ENCODE results near the gene SPTLC2. TPM values are rescaled to one million over a fixed set of nuclear protein-coding genes. Genes with fewer than 3 reads are reported as not detected.
A peak's percentile ranks its signal among the peaks of the same experiment; 100 is the strongest.

Gene SPTLC2
- total RNA-seq, 5 donors from 2014 or later (not counting 1 experiment from before 2014, with no cell fraction given) = 20.8 to 33.7 (median 26.2) TPM

DNA sequence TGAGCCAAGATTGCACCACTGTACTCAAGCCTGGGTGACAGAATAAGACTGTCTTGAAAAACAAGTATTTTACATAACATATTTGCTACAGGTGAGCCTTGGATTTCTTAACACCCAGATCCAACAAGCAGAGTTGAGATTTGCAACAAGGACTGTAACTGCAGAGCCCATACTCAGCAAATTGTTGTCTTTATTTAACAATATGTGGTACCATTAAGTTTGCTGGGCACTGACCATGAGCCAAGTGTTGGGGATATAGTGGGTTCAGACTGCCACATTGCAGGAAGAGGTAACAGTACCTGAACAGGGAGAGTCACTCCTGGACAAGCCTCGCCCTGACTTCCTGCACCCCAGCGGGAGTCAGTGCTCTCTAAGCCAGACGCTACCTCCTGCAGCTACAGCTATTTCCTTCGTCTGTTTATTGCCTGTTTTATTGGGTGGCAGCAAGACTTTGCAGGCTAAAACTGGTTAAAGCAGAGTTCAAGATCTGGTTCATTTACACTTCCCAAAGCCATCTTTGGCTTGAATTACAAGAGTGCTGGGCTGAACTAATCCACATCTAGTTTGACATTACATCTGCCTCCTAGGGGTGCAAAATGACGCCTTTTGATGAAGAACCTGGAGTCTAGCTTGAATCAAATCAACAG, 146.1 kb downstream of the SPTLC2 start:
- Histone ChIP-seq H3K36me3 (ENCODE audit: control insufficient read depth in 2 of 2, extremely low read depth in 1 of 2, insufficient read depth in 1 of 2, low read length in 1 of 2) (peaks cover 14 to 40% of the 10 kb centered on the region in 2 donors), H3K4me3 (ENCODE audit: control insufficient read depth in 1 of 2, extremely low read depth in 1 of 2, low read length in 1 of 2) (no peak overlapping the region), H3K27me3 (replicated peaks in 1 of 2; ENCODE audit: control insufficient read depth in 2 of 2, extremely low read depth in 1 of 2, insufficient read depth in 2 of 2, low read length in 1 of 2) (peaks cover 0 to 5% of the 10 kb centered on the region in 2 experiments), H3K9me3 (no peaks in the 10 kb centered on the region), H3K4me1 (ENCODE audit: control insufficient read depth in 1 of 2, extremely low read depth in 1 of 2, insufficient read depth in 2 of 2, low read length in 2 of 2) (no peaks in the 10 kb centered on the region), H3K27ac (ENCODE audit: low read length) (no peak overlapping the region)
- POLR2A ChIA-PET = no interaction called here
- Mint-ChIP-seq H3K9me3 (no peaks in the 10 kb centered on the region), H3K27me3 (no peaks in the 10 kb centered on the region), H3K27ac (no peak overlapping the region), H3K4me1 (no peaks in the 10 kb centered on the region), H3K4me3 (no peak overlapping the region), H3K36me3 (peaks cover 28% of the 10 kb centered on the region)
- ATAC-seq (replicated peaks in 1 of 4) (no peak), DNase-seq (no peak)
- 85% methylated on average over 4 of the region's 5 CpGs for WGBS (ENCODE audit: insufficient coverage)
- CTCF ChIA-PET = no interaction called here

DNA sequence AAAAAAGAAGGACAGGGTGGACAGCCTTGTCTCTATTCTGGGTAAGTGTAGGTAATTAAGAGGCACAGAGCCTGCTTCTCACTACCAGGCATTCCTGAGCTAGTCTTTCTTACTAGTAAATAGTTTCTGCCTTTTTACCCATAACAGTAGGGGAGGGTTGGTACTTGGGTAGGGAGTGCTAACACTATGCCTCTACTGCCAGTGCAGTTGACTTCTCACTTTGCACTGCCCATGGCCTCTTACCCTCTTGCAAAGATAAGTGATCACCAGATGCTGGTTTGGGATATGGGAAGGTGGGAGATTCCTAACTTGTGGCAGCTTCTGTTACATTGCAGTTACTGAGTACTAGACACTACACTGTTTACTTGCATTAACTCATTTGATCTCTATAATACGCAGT, 146.9 kb downstream of the SPTLC2 start:
- Histone ChIP-seq H3K4me1 (ENCODE audit: control insufficient read depth in 1 of 2, extremely low read depth in 1 of 2, insufficient read depth in 2 of 2, low read length in 2 of 2) (no peaks in the 10 kb centered on the region), H3K36me3 (ENCODE audit: control insufficient read depth in 2 of 2, extremely low read depth in 1 of 2, insufficient read depth in 1 of 2, low read length in 1 of 2) (peaks cover 14 to 48% of the 10 kb centered on the region in 2 donors), H3K4me3 (ENCODE audit: control insufficient read depth in 1 of 2, extremely low read depth in 1 of 2, low read length in 1 of 2) (no peak overlapping the region), H3K27ac (ENCODE audit: low read length) (no peak overlapping the region), H3K27me3 (replicated peaks in 1 of 2; ENCODE audit: control insufficient read depth in 2 of 2, extremely low read depth in 1 of 2, insufficient read depth in 2 of 2, low read length in 1 of 2) (peaks cover 0 to 2% of the 10 kb centered on the region in 2 experiments), H3K9me3 (no peaks in the 10 kb centered on the region)
- H3K9me3 Mint-ChIP-seq = no peaks in the 10 kb centered on the region
- H3K36me3 Mint-ChIP-seq = peaks cover 36% of the 10 kb centered on the region
- DNase-seq (no peak), ATAC-seq (replicated peaks in 1 of 4) (no peak)
- no peak overlapping the region for H3K4me3 Mint-ChIP-seq
- CTCF ChIA-PET = interaction anchor here in 1 of 2 donors (1.5 kb wide), 1 partner anchor 11 kb away, joined by 3 read pairs; the partner anchor contains the start of gene AHSA1
- no CpG with 5 or more reads among the region's 1 CpG for WGBS (ENCODE audit: insufficient coverage)
- H3K27me3 Mint-ChIP-seq = no peaks in the 10 kb centered on the region
- H3K4me1 Mint-ChIP-seq = no peaks in the 10 kb centered on the region
- no peak overlapping the region for H3K27ac Mint-ChIP-seq
- POLR2A ChIA-PET = no interaction called here

DNA sequence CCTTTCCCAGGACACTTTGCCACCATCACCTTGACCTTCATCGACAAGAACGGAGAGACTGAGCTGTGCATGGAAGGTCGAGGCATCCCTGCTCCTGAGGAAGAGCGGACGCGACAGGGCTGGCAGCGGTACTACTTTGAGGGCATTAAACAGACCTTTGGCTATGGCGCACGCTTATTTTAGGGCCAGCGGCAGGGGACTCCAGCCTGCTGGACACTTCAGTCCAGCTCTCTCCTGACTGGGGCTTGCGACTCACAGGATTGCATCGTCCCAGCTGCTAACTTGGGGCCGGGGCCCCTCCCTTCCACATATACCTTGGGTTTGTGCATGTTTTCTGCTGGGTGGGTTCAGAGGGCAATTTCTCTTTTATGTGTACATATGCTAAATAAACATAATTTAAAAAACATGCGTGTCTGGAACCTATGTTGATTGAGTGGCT, 147.4 kb downstream of the SPTLC2 start:
- Histone ChIP-seq H3K4me3 (ENCODE audit: control insufficient read depth in 1 of 2, extremely low read depth in 1 of 2, low read length in 1 of 2) (no peak overlapping the region), H3K9me3 (no peaks in the 10 kb centered on the region), H3K36me3 (ENCODE audit: control insufficient read depth in 2 of 2, extremely low read depth in 1 of 2, insufficient read depth in 1 of 2, low read length in 1 of 2) (peaks cover 14 to 52% of the 10 kb centered on the region in 2 donors), H3K4me1 (ENCODE audit: control insufficient read depth in 1 of 2, extremely low read depth in 1 of 2, insufficient read depth in 2 of 2, low read length in 2 of 2) (no peaks in the 10 kb centered on the region), H3K27me3 (replicated peaks in 1 of 2; ENCODE audit: control insufficient read depth in 2 of 2, extremely low read depth in 1 of 2, insufficient read depth in 2 of 2, low read length in 1 of 2) (no peaks in the 10 kb centered on the region), H3K27ac (ENCODE audit: low read length) (no peak overlapping the region)
- peaks cover 39% of the 10 kb centered on the region for H3K36me3 Mint-ChIP-seq
- no peaks in the 10 kb centered on the region for H3K9me3 Mint-ChIP-seq
- DNase-seq (no peak), ATAC-seq (replicated peaks in 1 of 4) (no peak)
- WGBS (ENCODE audit: insufficient coverage) = 98% methylated on average over 9 of the region's 14 CpGs
- H3K27me3 Mint-ChIP-seq = no peaks in the 10 kb centered on the region
- ChIA-PET POLR2A (no interaction called here), CTCF (interaction anchor here in 1 of 2 donors (0.7 to 1.5 kb wide), 2 partner anchors 11 to 201 kb away, joined by 3 read pairs; partner anchors contain the start of gene AHSA1)
- no peak overlapping the region for H3K27ac Mint-ChIP-seq
- no peak overlapping the region for H3K4me3 Mint-ChIP-seq
- no peaks in the 10 kb centered on the region for H3K4me1 Mint-ChIP-seq

DNA sequence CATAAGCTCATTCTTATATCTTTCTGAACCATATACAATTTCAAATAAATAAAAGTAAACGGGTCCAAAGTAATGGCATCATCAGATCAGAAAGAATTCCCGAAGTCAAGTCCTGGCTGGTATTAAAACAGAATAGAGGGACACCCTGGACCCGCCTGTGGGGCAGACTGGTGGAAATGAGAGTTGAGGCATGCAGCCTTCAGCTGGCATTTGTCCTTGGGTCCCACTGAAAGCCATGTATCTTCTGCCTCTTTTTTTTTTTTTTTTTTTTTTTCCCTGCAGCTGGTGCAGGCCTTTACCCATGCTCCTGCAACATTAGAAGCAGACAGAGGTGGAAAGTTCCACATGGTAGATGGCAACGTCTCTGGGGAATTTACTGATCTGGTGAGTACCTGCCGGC, 148.6 kb downstream of the SPTLC2 start:
- peaks cover 17 to 64% of the 10 kb centered on the region in 2 donors for H3K36me3 ChIP-seq (ENCODE audit: control insufficient read depth in 2 of 2, extremely low read depth in 1 of 2, insufficient read depth in 1 of 2, low read length in 1 of 2)
- ChIA-PET CTCF (no interaction called here), POLR2A (interaction anchor here (0.6 kb wide), 2 partner anchors 137 to 178 kb away, joined by 3 to 11 read pairs; no protein-coding TSS in a partner anchor)
- H3K27me3 ChIP-seq (replicated peaks in 1 of 2; ENCODE audit: control insufficient read depth in 2 of 2, extremely low read depth in 1 of 2, insufficient read depth in 2 of 2, low read length in 1 of 2) = no peaks in the 10 kb centered on the region
- DNase-seq = no peak
- 96% methylated on average over 4 of the region's 5 CpGs for WGBS (ENCODE audit: insufficient coverage)
- no peaks in the 10 kb centered on the region for H3K4me1 ChIP-seq (ENCODE audit: control insufficient read depth in 1 of 2, extremely low read depth in 1 of 2, insufficient read depth in 2 of 2, low read length in 2 of 2)
- no peak for ATAC-seq (replicated peaks in 1 of 4)
- no peak overlapping the region for H3K27ac ChIP-seq (ENCODE audit: low read length)
- no peaks in the 10 kb centered on the region for H3K27me3 Mint-ChIP-seq
- no peaks in the 10 kb centered on the region for H3K9me3 Mint-ChIP-seq
- H3K9me3 ChIP-seq = no peaks in the 10 kb centered on the region
- H3K4me1 Mint-ChIP-seq = no peaks in the 10 kb centered on the region
- H3K27ac Mint-ChIP-seq = no peak overlapping the region
- peaks cover 46% of the 10 kb centered on the region for H3K36me3 Mint-ChIP-seq
- no peak overlapping the region for H3K4me3 ChIP-seq (ENCODE audit: control insufficient read depth in 1 of 2, extremely low read depth in 1 of 2, low read length in 1 of 2)
- no peak overlapping the region for H3K4me3 Mint-ChIP-seq

DNA sequence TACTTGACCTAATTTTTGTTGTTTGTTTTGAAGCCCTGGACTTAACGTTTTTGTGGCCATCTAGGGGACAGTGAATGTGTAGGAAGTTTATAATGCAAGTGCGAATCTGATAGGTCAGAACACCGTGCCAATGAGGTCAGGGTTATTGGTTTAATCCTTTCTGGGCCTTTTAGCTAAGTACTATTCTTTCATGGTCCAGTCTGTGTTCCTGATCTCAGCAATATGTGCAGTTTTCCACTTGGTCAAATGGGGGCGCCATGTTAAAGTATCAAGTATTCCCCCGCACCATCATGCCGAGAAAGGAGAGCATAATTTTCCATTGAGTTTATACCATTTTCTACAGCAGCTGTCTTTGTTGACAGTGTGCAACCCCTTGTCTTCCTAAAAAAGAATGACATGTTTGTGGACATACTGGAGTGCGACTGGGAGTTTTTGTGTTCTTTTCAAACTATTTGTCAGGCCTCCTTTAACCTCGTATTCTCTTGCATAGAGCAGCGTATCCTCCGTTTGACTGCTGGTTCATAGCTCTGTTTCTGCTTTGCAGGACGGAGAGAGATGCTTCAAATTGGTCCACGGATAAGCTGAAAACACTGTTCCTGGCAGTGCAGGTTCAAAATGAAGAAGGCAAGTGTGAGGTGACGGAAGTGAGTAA, 157.2 kb downstream of the SPTLC2 start:
- Histone ChIP-seq H3K27me3 (replicated peaks in 1 of 2; ENCODE audit: control insufficient read depth in 2 of 2, extremely low read depth in 1 of 2, insufficient read depth in 2 of 2, low read length in 1 of 2) (peaks cover 0 to 3% of the 10 kb centered on the region in 2 experiments), H3K9me3 (no peaks in the 10 kb centered on the region), H3K36me3 (ENCODE audit: control insufficient read depth in 2 of 2, extremely low read depth in 1 of 2, insufficient read depth in 1 of 2, low read length in 1 of 2) (peaks cover 12 to 44% of the 10 kb centered on the region in 2 donors), H3K4me3 (ENCODE audit: control insufficient read depth in 1 of 2, extremely low read depth in 1 of 2, low read length in 1 of 2) (peak overlapping the region; percentile 89 to 98), H3K27ac (ENCODE audit: low read length) (no peak overlapping the region), H3K4me1 (ENCODE audit: control insufficient read depth in 1 of 2, extremely low read depth in 1 of 2, insufficient read depth in 2 of 2, low read length in 2 of 2) (peaks cover 13 to 21% of the 10 kb centered on the region in 2 experiments)
- H3K4me1 Mint-ChIP-seq = peaks cover 36 to 43% (median 43%) of the 10 kb centered on the region in 3 donors
- 74% methylated on average over 7 of the region's 13 CpGs for WGBS (ENCODE audit: insufficient coverage)
- no peaks in the 10 kb centered on the region for H3K27me3 Mint-ChIP-seq
- POLR2A ChIA-PET = interaction anchor here (0.8 to 1.9 kb wide), 4 partner anchors 13 to 268 kb away, joined by 3 to 9 read pairs (median 4); partner anchors contain the start of genes GSTZ1 (in 1 of the 2), SAMD15 (in 1 of the 2) and TMED8 (in 1 of the 2)
- ATAC-seq (replicated peaks in 1 of 4) (no peak), DNase-seq (peak in 31 of 35 experiments; percentile 14 to 77 (median 47))
- no peaks in the 10 kb centered on the region for H3K9me3 Mint-ChIP-seq
- CTCF ChIA-PET = interaction anchor here (0.6 to 1.3 kb wide), 7 partner anchors 76 to 360 kb away, joined by 3 to 8 read pairs (median 3); partner anchors contain the start of genes SAMD15 (in 1 of the 2) and TMED8 (in 1 of the 2)
- H3K36me3 Mint-ChIP-seq = peaks cover 40% of the 10 kb centered on the region
- peak overlapping the region; percentile 100 for H3K27ac Mint-ChIP-seq
- peak overlapping the region; percentile 92 to 100 (median 100) for H3K4me3 Mint-ChIP-seq

DNA sequence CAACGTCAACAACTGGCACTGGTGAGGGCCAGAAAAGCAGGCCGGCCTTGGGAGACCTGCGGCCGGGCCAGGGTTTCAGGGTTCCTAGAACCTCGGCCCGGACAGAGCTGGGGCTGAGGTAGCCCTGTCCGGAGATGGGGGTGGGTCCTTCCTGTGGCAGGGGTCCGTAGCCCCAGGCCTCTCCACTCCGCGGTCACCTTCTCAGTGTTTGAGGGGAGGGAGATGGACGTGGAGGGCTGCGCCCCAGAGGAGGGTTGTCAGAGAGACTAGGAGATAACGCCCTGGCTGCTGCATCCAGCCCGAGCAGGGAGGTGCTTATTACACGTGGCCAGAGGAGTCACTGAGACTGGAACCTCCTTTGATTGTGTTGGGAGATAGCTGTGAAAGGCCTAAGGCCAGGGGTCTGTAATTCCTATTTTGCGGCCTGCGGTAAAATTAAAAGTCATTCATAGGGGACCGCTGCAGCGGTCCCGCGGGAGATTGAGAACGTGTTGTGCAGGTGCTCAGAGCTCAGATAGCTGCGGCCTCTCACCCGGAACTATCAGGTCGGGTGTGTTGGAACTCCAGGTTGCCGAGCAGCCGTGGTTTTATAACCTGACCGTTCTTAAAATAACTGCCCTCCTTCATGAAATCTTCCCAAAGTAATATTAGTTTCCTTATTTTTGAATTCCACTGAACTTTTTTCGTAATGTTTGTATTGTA, 158.0 kb downstream of the SPTLC2 start:
- Mint-ChIP-seq H3K27ac (peak overlapping the region; percentile 100), H3K9me3 (no peaks in the 10 kb centered on the region), H3K36me3 (peaks cover 34% of the 10 kb centered on the region), H3K4me3 (peak overlapping the region; percentile 92 to 100 (median 100)), H3K27me3 (no peaks in the 10 kb centered on the region), H3K4me1 (peaks cover 40 to 47% (median 46%) of the 10 kb centered on the region in 3 donors)
- no peaks in the 10 kb centered on the region for H3K9me3 ChIP-seq
- peak overlapping the region; percentile 72 for H3K27ac ChIP-seq (ENCODE audit: low read length)
- DNase-seq = peak in 23 of 35 experiments; percentile 2 to 43 (median 9)
- no peak for ATAC-seq (replicated peaks in 1 of 4)
- WGBS (ENCODE audit: insufficient coverage) = under 1% methylated on average over 19 of the region's 29 CpGs
- H3K36me3 ChIP-seq (ENCODE audit: control insufficient read depth in 2 of 2, extremely low read depth in 1 of 2, insufficient read depth in 1 of 2, low read length in 1 of 2) = peaks cover 12 to 42% of the 10 kb centered on the region in 2 donors
- POLR2A ChIA-PET = interaction anchor here in 1 of 2 donors (0.6 to 1.9 kb wide), 4 partner anchors 81 to 294 kb away, joined by 3 to 9 read pairs (median 4); partner anchors contain the start of genes GSTZ1, SAMD15 and TMED8
- peaks cover 13 to 21% of the 10 kb centered on the region in 2 experiments for H3K4me1 ChIP-seq (ENCODE audit: control insufficient read depth in 1 of 2, extremely low read depth in 1 of 2, insufficient read depth in 2 of 2, low read length in 2 of 2)
- peaks cover 0 to 3% of the 10 kb centered on the region in 2 experiments for H3K27me3 ChIP-seq (replicated peaks in 1 of 2; ENCODE audit: control insufficient read depth in 2 of 2, extremely low read depth in 1 of 2, insufficient read depth in 2 of 2, low read length in 1 of 2)
- CTCF ChIA-PET = interaction anchor here (0.6 to 1.3 kb wide), 5 partner anchors 11 to 360 kb away, joined by 3 to 8 read pairs (median 3); no protein-coding TSS in a partner anchor
- peak overlapping the region; percentile 89 to 98 for H3K4me3 ChIP-seq (ENCODE audit: control insufficient read depth in 1 of 2, extremely low read depth in 1 of 2, low read length in 1 of 2)
